COLO668 (cell line): ENCODE data around the gene UST.
"Not testable (repeated sequence)": the region's sequence is repeated elsewhere in the genome, so short reads cannot be mapped to it uniquely, and the experiment has no call there.

Experiments used
- DNase-seq: peaks from one replicate; lab custom pipeline; 2025; ENCODE audit not compliant: unreplicated experiment; lab: John Stamatoyannopoulos, UW

UST gene

GRCh38 chr6:148831064-148831463 lies 84.2 kb downstream of the UST start:
- DNase-seq: no peak

- no peak for DNase-seq
Observed at GRCh38 chr6:148831531-148831930, 84.7 kb downstream of the UST start.

GRCh38 chr6:148835920-148836441 lies 89.2 kb downstream of the UST start:
- no peak for DNase-seq

- DNase-seq: no peak
Observed at GRCh38 chr6:148836751-148837150, 89.9 kb downstream of the UST start.

- DNase-seq: no peak
Observed at GRCh38 chr6:148837941-148838340, 91.1 kb downstream of the UST start.

GRCh38 chr6:148839044-148839443 lies 92.2 kb downstream of the UST start:
- no peak for DNase-seq

- no peak for DNase-seq
Observed at GRCh38 chr6:148840256-148840655, 93.4 kb downstream of the UST start.

GRCh38 chr6:148842296-148843019 lies 95.6 kb downstream of the UST start:
- no peak for DNase-seq

GRCh38 chr6:148845464-148845863 lies 98.6 kb downstream of the UST start:
- no peak for DNase-seq

- no peak for DNase-seq
Observed at GRCh38 chr6:148846778-148847761, 100.2 kb downstream of the UST start.

- DNase-seq: no peak
Observed at GRCh38 chr6:148848915-148849314, 102.1 kb downstream of the UST start.

- not testable (repeated sequence) for DNase-seq
Observed at GRCh38 chr6:148849449-148849848, 102.6 kb downstream of the UST start.

- DNase-seq: no peak
Observed at GRCh38 chr6:148850964-148851363, 104.1 kb downstream of the UST start.

GRCh38 chr6:148851683-148852556 lies 105.1 kb downstream of the UST start:
- no peak for DNase-seq

- DNase-seq: no peak
Observed at GRCh38 chr6:148852688-148853087, 105.9 kb downstream of the UST start.

- DNase-seq: not testable (repeated sequence)
Observed at GRCh38 chr6:148853113-148853512, 106.3 kb downstream of the UST start.

GRCh38 chr6:148854096-148854495 lies 107.3 kb downstream of the UST start:
- DNase-seq: peak; percentile 30

GRCh38 chr6:148854992-148855391 lies 108.2 kb downstream of the UST start:
- DNase-seq: no peak

- DNase-seq: peak; percentile 3
Observed at GRCh38 chr6:148855744-148856143, 108.9 kb downstream of the UST start.

GRCh38 chr6:148857798-148858390 lies 111.1 kb downstream of the UST start:
- DNase-seq: no peak
